Mammary epithelial cell (primary cell): Measurements from ENCODE around the gene TENT4B.

Source experiments
- CTCF ChIP-seq, 2 donors: IDR thresholded peaks in 1 of 2; conservative IDR thresholded peaks in 1 of 2; 2 replicates each; pipeline ENCODE4 v1.5.1; 2011 to 2012; ENCODE audit warnings: inconsistent platforms in 2 of 2, low read length in 2 of 2, mild to moderate bottlenecking in 2 of 2, control low read depth in 1 of 2, low read depth in 1 of 2; ENCODE audit not compliant: insufficient read depth in 1 of 2; ENCODE audit errors: extremely low read depth in 1 of 2
- EZH2 ChIP-seq: IDR thresholded peaks from 2 replicates; pipeline ENCODE4 v1.6.1; 2012; ENCODE audit warnings: low read length, inconsistent platforms, borderline replicate concordance

GRCh38 chr16:50160495-50161164 is 7.5 kb downstream of the TENT4B start:
- TF ChIP-seq CTCF (conservative IDR thresholded peaks at IDR 0.05 in 1 of 2, IDR thresholded peaks at IDR 0.05 in 1 of 2; ENCODE audit: extremely low read depth in 1 of 2, insufficient read depth in 1 of 2, low read depth in 1 of 2, low read length in 2 of 2) (no peak), EZH2 (no peak)
